GM18520 (cell line): Measurements from ENCODE around the gene LIG1.
A peak's percentile ranks its signal among the peaks of the same experiment; 100 is the strongest.

Experiments
- ATAC-seq: cut with Tn5 transposase; IDR thresholded peaks from one replicate; pipeline ENCODE4 v1.9.1; 2021; ENCODE audit not compliant: unreplicated experiment

Gene LIG1

GRCh38 chr19:48169939-48170803 is at the start of gene LIG1, which contains the start of gene ZSWIM9:
Gene LIG1, minus strand, starts transcription at chr19:48170344. Its CDS starts 4,778 bp downstream, at chr19:48165566.
Gene ZSWIM9, plus strand, starts transcription at chr19:48170680. Its CDS starts 1,123 bp downstream, at chr19:48171803.
- peak; percentile 63 for ATAC-seq

- no peak for ATAC-seq
Measured at GRCh38 chr19:48218997-48219396, 48.9 kb upstream of the LIG1 start.

DNA sequence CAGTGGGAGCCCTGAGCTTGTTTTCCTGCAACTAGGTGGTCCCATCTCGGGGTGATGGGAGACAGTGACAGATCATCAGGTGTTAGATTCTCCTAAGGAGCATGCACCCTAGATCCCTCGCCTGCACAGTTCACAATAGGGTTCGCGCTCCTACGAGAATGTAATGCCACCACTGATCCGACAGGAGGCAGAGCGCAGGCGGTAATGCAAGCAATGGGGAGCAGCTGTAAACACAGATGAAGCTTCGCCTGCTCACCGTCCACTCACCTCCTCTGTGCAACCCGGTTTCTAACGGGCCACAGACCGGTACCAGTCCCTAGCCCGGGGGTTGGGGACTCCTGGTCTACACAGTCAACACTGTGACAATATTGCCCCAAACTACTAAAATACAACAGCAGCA is 46.8 kb upstream of the LIG1 start:
- no peak for ATAC-seq

- no peak for ATAC-seq
Measured at GRCh38 chr19:48213959-48214358, 43.8 kb upstream of the LIG1 start.

GRCh38 chr19:48210005-48210404 is 39.9 kb upstream of the LIG1 start:
- no peak for ATAC-seq

- no peak for ATAC-seq
Measured at GRCh38 chr19:48206397-48207093, 36.4 kb upstream of the LIG1 start.

DNA sequence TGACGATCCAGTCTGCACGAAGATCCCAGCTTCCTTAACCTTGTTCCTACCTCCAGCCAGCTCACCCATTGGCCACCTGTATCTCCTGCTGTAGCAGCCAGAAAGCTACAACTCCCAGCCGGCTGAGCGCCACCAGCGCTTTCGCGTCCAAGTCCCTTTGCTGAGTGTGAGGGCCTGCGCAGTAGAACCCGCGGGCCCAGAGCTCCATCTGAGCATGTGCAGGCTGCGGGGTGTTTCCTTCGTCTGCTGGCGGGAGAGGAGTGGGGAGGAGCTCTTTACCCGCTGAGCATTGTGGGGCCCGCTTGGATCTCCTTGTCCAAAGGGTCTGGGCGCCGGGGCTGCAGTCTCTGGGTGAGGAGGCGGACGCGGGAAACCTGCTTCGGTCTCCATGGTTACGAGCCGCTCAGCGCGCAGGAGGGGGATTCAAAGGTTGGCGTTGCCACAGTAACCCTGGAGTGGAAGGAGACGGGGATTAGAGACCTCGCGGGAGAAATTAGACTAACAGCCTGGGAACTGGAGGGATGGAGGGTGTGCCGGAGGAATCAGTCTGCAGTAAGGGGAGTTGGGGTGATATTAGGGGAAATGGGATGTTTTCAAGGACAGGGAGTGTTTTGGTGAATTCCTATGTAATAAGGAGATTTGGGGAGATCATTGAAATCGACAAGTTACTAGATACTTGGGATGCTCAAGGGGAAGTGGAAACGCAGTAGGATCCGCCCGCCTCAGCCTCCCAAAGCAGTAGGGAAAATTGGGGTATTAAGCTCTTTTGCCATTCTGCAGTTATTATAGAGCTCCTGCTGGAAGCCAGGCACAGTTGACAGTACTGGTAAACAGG is 33.9 kb upstream of the LIG1 start:
- peak; percentile 88 for ATAC-seq

DNA sequence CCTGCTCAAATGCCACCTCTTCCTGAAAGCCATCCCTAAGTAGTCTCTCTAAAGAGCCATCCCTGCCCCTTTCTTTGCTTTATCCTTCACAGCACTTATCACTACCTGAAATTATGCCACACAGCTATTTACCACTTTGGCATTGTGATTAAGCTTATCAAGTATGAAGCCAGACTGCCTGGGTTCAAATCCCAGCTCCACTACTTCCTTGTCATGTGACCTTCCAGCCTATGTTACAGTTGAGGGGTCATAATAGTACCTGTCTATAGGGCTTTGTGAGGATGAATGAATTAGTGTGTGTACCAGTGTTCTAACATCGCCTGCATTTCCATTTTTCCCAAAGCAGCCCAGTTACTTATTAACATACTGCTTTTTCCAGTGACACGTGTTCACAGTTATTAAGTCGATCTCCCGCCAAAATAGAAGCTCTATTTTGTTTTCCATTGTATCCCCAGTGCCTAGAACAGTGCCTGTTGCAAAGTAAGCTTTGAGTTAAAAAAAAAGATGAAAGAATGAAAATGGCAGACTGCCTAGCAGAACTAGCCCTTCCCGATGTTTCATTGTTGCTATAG is 33.2 kb upstream of the LIG1 start:
- no peak for ATAC-seq

GRCh38 chr19:48196933-48197665 is 27.0 kb upstream of the LIG1 start:
- no peak for ATAC-seq

DNA sequence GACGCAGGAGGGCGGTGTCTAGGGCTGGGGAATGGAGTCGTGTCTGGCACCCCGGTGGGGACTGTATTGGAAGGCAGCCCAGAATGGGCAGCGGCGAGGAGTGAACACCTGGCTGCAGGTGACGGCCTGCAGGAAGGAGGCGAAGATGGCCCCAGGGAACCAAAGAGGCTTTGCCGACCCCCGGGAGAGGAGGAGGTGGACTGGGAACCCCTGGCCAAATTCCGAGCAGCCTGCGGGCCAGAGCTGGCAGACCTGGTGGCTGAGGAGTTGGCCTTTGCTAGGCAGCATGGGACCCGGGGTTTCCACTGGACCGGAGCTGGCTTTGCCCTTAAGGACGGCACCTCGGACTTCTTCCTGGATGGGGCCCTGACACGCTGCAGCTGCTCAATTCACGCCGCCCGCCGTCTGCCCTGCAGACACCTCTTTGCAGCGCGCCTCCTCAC is 26.2 kb upstream of the LIG1 start:
- no peak for ATAC-seq

DNA sequence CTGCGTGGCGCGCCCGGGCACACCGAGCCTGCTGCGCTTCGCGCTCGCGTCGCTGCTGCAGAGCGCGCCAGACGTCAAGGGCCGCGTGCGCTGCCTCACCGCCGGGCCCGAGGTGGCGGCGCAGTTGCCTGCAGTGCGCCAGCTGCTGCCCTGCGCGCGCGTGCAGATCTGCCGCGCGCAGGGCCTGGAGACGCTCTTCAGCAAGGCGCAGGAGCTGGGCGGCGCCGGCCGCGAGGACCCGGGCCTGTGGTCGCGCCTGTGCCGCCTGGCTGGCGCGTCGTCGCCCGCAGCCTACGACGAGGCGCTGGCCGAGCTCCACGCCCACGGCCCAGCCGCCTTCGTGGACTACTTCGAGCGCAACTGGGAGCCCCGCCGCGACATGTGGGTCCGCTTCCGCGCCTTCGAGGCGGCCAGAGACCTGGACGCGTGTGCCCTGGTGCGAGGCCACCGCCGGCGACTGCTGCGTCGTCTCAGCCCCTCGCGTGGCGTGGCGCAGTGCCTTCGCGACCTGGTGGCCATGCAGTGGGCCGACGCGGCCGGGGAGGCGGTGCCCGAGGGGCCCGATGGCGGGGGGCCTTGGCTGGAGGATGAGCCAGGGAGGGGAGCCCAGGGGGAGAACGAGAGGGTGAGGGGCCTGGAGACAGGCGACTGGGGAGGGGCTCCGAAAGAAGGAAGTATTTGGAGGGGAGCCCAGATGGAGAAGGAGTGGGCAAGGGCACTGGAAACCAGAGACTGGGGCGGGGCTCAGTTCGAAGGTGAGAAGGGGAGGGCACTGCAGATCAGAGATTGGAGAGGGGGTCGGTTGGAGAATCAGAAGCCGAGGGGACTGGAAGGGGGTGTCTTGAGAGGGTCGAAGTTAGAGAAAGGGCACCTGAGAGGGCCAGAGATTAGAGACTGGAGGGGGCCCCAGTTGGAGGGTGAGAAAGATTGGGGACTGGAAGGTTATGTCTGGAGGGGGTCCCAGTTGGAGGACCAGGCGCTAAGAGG is 25.0 kb upstream of the LIG1 start:
- ATAC-seq, result no peak

DNA sequence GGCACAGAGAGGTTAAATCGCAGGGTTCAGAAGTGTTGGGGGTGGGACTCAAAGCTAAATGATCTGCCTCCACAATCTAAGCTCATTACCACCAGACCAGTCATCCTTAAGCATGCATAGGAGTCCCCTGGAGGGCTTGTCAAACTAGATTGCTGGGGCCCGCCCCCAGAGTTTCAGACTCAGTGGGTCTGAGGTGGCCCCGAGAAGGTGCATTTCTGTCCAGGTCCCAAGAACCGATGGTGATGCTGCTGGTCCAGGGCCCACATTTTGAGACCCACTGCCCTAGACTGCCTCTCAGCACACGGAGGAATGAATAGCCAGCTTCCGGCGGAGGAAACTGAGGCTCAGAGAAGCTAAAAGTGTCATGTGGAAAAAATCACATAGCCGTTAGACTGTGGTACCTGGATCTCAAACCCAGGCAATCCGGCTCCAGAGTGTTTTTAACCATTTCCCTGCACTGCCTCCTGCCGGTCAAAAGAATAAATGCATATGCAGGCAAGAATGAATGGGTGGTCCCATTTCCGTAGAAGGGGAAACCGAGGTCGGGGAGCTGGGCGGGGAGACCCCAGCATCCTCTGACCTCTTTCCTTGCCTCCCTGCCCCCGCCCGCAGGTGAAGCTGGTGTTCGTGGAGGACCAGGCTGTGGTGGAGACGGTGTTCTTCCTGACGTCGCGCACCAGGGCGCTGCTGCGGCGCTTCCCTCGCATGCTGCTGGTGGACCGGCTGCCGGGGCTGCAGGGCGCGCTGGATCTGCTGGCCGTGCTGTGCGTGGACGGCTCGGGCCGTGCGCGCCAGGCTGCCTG is 24.1 kb upstream of the LIG1 start:
- no peak for ATAC-seq

DNA sequence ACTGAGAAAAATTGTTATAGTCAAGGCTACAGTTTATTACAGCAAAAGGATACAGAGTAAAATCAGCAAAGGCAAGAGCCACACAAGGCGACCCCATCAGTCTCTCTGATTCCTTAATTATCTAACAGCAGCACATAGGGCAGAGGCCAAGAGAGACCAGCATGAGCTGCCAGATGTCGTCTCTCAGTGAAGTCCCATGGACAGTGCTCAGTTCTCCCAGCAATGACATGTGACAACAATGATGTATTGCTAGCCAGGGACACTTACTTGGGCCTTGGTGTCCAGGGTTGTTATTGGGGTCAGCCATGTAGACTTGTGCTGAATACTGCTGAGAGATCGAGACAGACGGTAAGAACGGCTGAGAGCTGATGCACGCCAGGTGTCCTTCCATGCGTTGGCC is 22.6 kb upstream of the LIG1 start:
- no peak for ATAC-seq

DNA sequence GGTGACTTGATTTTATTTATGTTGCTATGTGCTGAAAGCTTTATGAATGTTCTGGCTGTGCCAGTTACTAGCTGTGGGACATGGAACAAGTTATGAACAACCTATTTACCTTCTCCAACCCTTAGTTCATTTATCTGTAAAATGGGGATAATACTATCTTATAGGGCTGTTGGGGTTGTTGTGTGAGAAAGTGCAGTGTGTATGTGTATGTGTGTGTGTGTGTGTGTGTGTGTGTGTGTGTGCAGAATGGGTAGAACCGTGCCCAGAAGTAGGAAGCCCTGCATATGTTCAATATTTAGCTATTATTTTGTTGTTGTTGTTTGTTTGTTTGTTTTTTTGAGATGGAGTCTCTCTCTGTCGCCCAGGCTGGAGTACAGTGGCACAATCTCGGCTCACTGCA is 20.7 kb upstream of the LIG1 start:
- no peak for ATAC-seq

GRCh38 chr19:48190288-48190884 is 20.2 kb upstream of the LIG1 start:
- ATAC-seq, result no peak

- ATAC-seq, result no peak
Measured at GRCh38 chr19:48186541-48186991, 16.4 kb upstream of the LIG1 start.

GRCh38 chr19:48186015-48186414 is 15.9 kb upstream of the LIG1 start:
- ATAC-seq, result no peak

DNA sequence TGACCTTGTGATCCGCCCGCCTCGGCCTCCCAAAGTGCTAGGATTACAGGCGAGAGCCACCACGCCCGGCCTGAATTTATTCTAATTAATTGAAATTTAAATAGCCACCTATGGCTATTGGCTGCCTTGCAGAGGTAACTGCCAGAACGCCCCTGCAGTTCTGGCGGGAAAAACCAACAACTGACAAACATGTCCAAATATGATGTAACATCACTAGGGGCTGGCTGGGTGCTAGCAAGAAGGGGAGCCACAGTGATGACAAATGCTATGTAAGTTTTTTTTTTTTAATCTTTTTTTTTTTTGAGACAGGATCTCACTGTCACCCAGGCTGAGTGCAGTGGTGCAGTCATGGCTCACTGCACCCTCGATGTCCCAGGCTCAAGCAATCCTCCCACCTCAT is 13.2 kb upstream of the LIG1 start:
- no peak for ATAC-seq
